K562 (cell line): ENCODE measurements around the gene C11orf54. TPM values are rescaled to one million over a fixed set of nuclear protein-coding genes. Genes with fewer than 3 reads are reported as not detected.
A peak's percentile ranks its signal among the peaks of the same experiment; 100 is the strongest.

Experiments used
- ATAC-seq: fragments of 200-7000 bp; cut with Tn5 transposase; 3 replicates; pipeline ENCODE4 v1.9.1; 2020; ENCODE audit warnings: moderate library complexity
- BruUV-seq: library from RNA; stranded (reverse); fragments of 400-500 nt; replicated peaks from 2 replicates; lab custom pipeline; 2021; lab: Mats Ljungman, UMichigan
- CTCF ChIA-PET: fragments of 300-600 bp; formaldehyde crosslinking; extraction: SDS; loops from one replicate; lab custom pipeline; 2021; ENCODE audit warnings: low intra/inter-chr PET ratio; lab: Yijun Ruan, JAX
- POLR2A ChIA-PET: fragments of 300-600, 350-650 bp; sonication (Branson Sonifier 250); formaldehyde crosslinking; extraction: SDS; loops from one replicate; lab custom pipeline; 2021; ENCODE audit warnings: antibody characterized with exemption, inconsistent platforms; lab: Yijun Ruan, JAX
- DNase-seq, 4 experiments: peaks; one replicate each; pipeline versions ENCODE4 v3.0.0 to v3.0.0-alpha.2; 2011 to 2018; ENCODE audit warnings: low spot score in 3 of 4, mixed read lengths in 3 of 4; ENCODE audit errors: extremely low read depth in 1 of 4
- FAIRE-seq: peaks from 2 replicates; lab custom pipeline; 2011; peaks lifted over from hg19 to GRCh38; lab: Jason Lieb, UNC
- H2AFZ ChIP-seq: 2 replicates; pipeline ENCODE4 v1.6.0; 2011; ENCODE audit warnings: low read depth, low read length, control low read depth, inconsistent platforms
- H3K27ac ChIP-seq: fragments of 200-600 bp; 3 replicates; pipeline ENCODE4 v1.8.0; 2011; ENCODE audit warnings: low read depth, mild to moderate bottlenecking, control low read depth, inconsistent platforms, low read length, moderate library complexity, mixed read lengths; ENCODE audit errors: extremely low read depth
- H3K27me3 ChIP-seq, 2 experiments: fragments of 300-600 bp in 1 of 2; 2 replicates in 1 of 2; 3 replicates in 1 of 2; pipeline versions ENCODE4 v1.6.0 to v1.8.0; 2011; ENCODE audit warnings: inconsistent platforms in 2 of 2, low read length in 2 of 2, mild to moderate bottlenecking in 1 of 2, mixed read lengths in 1 of 2, moderate library complexity in 1 of 2; ENCODE audit not compliant: control insufficient read depth in 2 of 2, insufficient read depth in 2 of 2
- H3K36me3 ChIP-seq: fragments of 300-600 bp; 3 replicates; pipeline ENCODE4 v1.8.0; 2011; ENCODE audit warnings: mild to moderate bottlenecking, low read length, inconsistent platforms; ENCODE audit not compliant: control insufficient read depth, insufficient read depth
- H3K4me1 ChIP-seq, 2 experiments: fragments of 200-600 bp in 1 of 2; replicated peaks in 1 of 2; 2 replicates in 1 of 2; 3 replicates in 1 of 2; pipeline versions ENCODE4 v1.5.1 to v1.8.0; 2011; ENCODE audit warnings: inconsistent platforms in 2 of 2, low read length in 2 of 2, mild to moderate bottlenecking in 1 of 2, mixed read lengths in 1 of 2, moderate library complexity in 1 of 2; ENCODE audit not compliant: control insufficient read depth in 2 of 2, insufficient read depth in 2 of 2
- H3K4me2 ChIP-seq: 2 replicates; pipeline ENCODE4 v1.6.1; 2011; ENCODE audit warnings: low read length, control low read depth, inconsistent platforms, mixed read lengths; ENCODE audit not compliant: insufficient read depth
- H3K4me3 ChIP-seq: fragments of 200-600 bp; sonication (generic), shearing (Covaris generic); 2 replicates; pipeline ENCODE4 v1.5.1; 2016; ENCODE audit warnings: control low read depth, inconsistent platforms
- H3K79me2 ChIP-seq: fragments of 200-600 bp; 3 replicates; pipeline ENCODE4 v1.8.0; 2011; ENCODE audit warnings: low read length, inconsistent platforms; ENCODE audit not compliant: control insufficient read depth, insufficient read depth
- H3K9ac ChIP-seq, 2 experiments: 2 replicates each; pipeline versions ENCODE4 v1.6.0 to v1.6.1; 2011; ENCODE audit warnings: low read depth in 2 of 2, low read length in 2 of 2, control low read depth in 1 of 2, inconsistent platforms in 1 of 2, mild to moderate bottlenecking in 1 of 2, mixed read lengths in 1 of 2; ENCODE audit not compliant: insufficient read depth in 1 of 2
- H3K9me1 ChIP-seq: one replicate; pipeline ENCODE4 v1.6.0; 2011; ENCODE audit warnings: inconsistent platforms, mild to moderate bottlenecking, low read length, moderate library complexity; ENCODE audit not compliant: control insufficient read depth, insufficient read depth
- H3K9me3 ChIP-seq: replicated peaks from 2 replicates; pipeline ENCODE4 v1.5.1; 2011; ENCODE audit warnings: low read depth, low read length, inconsistent platforms; ENCODE audit not compliant: control insufficient read depth, insufficient read depth
- H4K20me1 ChIP-seq: replicated peaks from 2 replicates; pipeline ENCODE4 v1.6.1; 2011; ENCODE audit warnings: low read length, inconsistent platforms, mixed read lengths; ENCODE audit not compliant: control insufficient read depth, insufficient read depth
- CBX3 ChIP-seq, 2 experiments: IDR thresholded peaks; 1 replicate in 1 of 2; 2 replicates in 1 of 2; pipeline ENCODE4 v1.6.1; 2012; ENCODE audit warnings: inconsistent platforms in 2 of 2, low read length in 2 of 2, borderline replicate concordance in 1 of 2, control low read depth in 1 of 2
- MEF2D ChIP-seq: conservative IDR thresholded peaks from 2 replicates; pipeline ENCODE4 v1.6.1; 2016; ENCODE audit warnings: low read depth, missing genetic modification characterization, missing compliant biosample characterization
- SMARCB1 ChIP-seq: IDR thresholded peaks from 2 replicates; pipeline ENCODE4 v1.6.1; 2011; ENCODE audit warnings: improper control_type of control experiment, low read depth; ENCODE audit not compliant: insufficient read length
- TRIM24 ChIP-seq, 2 experiments: fragments of 450-650 bp; IDR thresholded peaks; 2 replicates each; pipeline ENCODE4 v1.6.1; 2016
- ZBTB49 ChIP-seq: sonication (generic); formaldehyde crosslinking; IDR thresholded peaks from 2 replicates; pipeline ENCODE4 v1.8.0; 2022; ENCODE audit warnings: missing genetic modification reagents, mild to moderate bottlenecking, borderline replicate concordance
- ZNF280A ChIP-seq: fragments of 450-650 bp; IDR thresholded peaks from 2 replicates; pipeline ENCODE4 v1.6.1; 2018; ENCODE audit warnings: mild to moderate bottlenecking, low read depth; ENCODE audit not compliant: partially characterized antibody
- ZNF324 ChIP-seq: fragments of 250-450 bp; sonication (Bioruptor Pico); IDR thresholded peaks from 2 replicates; pipeline ENCODE4 v1.4.0; 2020; ENCODE audit warnings: mild to moderate bottlenecking
- WGBS: fragments of 100-300 bp; shearing (Covaris generic); methylation state at CpG from one replicate; pipeline ENCODE4 v1.1.6; 2016; ENCODE audit warnings: low coverage, mixed read lengths; ENCODE audit not compliant: insufficient coverage; ENCODE audit errors: missing lambda C conversion rate; 5-methylcytosine and 5-hydroxymethylcytosine counted together
- in situ Hi-C: fragments of 300-500 bp; cut with MboI; formaldehyde crosslinking; loops from 4 replicates; pipeline ENCODE4 v1.15.0; 2018; ENCODE audit warnings: inconsistent platforms, mixed read lengths
- intact Hi-C: fragments of 100-400 bp; cut with micrococcal nuclease; formaldehyde crosslinking; loops from 2 replicates; pipeline ENCODE4 v1.14.2; 2022
- polyA plus RNA-seq, 8 experiments: library from polyadenylated mRNA; depleted of rRNA in 4 of 8; stranded (reverse) in 5 of 8; unstranded in 3 of 8; fragments of >200 nt; fragmentation: Nextera tagmentation in 2 of 8; fragmentation: Illumina TruSeq in 1 of 8; extraction: Ambion mirVana in 2 of 8; extraction: Trizol in 1 of 8; gene quantifications; 2 replicates each; pipeline versions ENCODE4 v1.2.1 to v1.2.3, GENCODE V29; 2011 to 2014; ENCODE audit warnings: inconsistent platforms in 1 of 8, missing spikeins in 1 of 8
- total RNA-seq, 7 experiments: library from RNA; depleted of rRNA in 6 of 7; stranded (reverse); fragments of >200 nt in 6 of 7; fragmentation: Illumina TruSeq in 2 of 7; extraction: Trizol in 2 of 7; gene quantifications; 2 replicates each; pipeline versions ENCODE4 v1.2.1 to v1.2.3, GENCODE V29; 2011 to 2021; ENCODE audit warnings: low replicate concordance in 1 of 7

Gene C11orf54
- total and polyA plus RNA-seq, 9 of the 15 experiments (the other 6 are each of a cell fraction or from before 2014, with no cell fraction given), result 13.4 to 33.0 (median 23.1) TPM

GRCh38 chr11:93710239-93710638 lies 31.2 kb upstream of the C11orf54 start:
- Histone ChIP-seq H3K27ac (no peak overlapping the region), H3K27me3 (no peaks in the 10 kb centered on the region), H3K9ac (no peak overlapping the region), H3K9me3 (peaks cover 8% of the 10 kb centered on the region; the same call in 1 of the 2 replicates), H3K79me2 (peaks cover 10% of the 10 kb centered on the region; the same call in 2 of the 3 replicates), H3K4me2 (no peak overlapping the region), H3K4me1 (no peaks in the 10 kb centered on the region; a peak in 2 of 5 replicates), H2AFZ (no peak overlapping the region), H3K4me3 (no peak overlapping the region), H3K36me3 (peaks cover 88% of the 10 kb centered on the region), H4K20me1 (no peaks in the 10 kb centered on the region), H3K9me1 (no peaks in the 10 kb centered on the region)
- POLR2A ChIA-PET, result no interaction called here
- CTCF ChIA-PET, result no interaction called here
- no TSS peak for BruUV-seq
- FAIRE-seq, result no peak
- no peak for DNase-seq
- in situ Hi-C loops, result no loop called here
- 88% methylated on average over 1 of the region's 1 CpG for WGBS
- TF ChIP-seq TRIM24 (IDR thresholded peaks at IDR 0.05) (peak in 1 of 2 experiments; percentile 23; a peak in 1 of 4 replicates), ZNF280A (peak; percentile 11), ZNF324 (CRISPR knock-in tag) (peak; percentile 98), CBX3 (IDR thresholded peaks at IDR 0.05; ENCODE audit: borderline replicate concordance in 1 of 2, low read length in 2 of 2) (peak in 1 of 2 experiments; percentile 62; a peak in 1 of 3 replicates), MEF2D (tag) (no peak), SMARCB1 (no peak), ZBTB49 (CRISPR knock-in tag) (no peak)
- ATAC-seq, result no peak
- intact Hi-C loops, result no loop called here
